Ovary (tissue), 9 donors: ENCODE measurements around the gene CENPP. TPM values are rescaled to one million over a fixed set of nuclear protein-coding genes. Genes with fewer than 3 reads are reported as not detected.
"Not testable (repeated sequence)": the region's sequence is repeated elsewhere in the genome, so short reads cannot be mapped to it uniquely, and the experiment has no call there.

ENCODE experiments used
- DNase-seq, 5 donors: peaks; one replicate each; pipeline ENCODE4 v3.0.0-alpha.2; 2019 to 2020
- H3K27ac ChIP-seq, 2 donors: fragments of 200-600 bp; one replicate each; pipeline versions ENCODE4 v1.5.1 to v1.8.0; 2019 to 2022
- H3K27me3 ChIP-seq: fragments of 200-600 bp; one replicate; pipeline ENCODE4 v1.8.0; 2022
- H3K36me3 ChIP-seq: fragments of 200-600 bp; sonication (generic); one replicate; pipeline ENCODE4 v1.5.1; 2019
- H3K4me1 ChIP-seq: one replicate; pipeline ENCODE4 v1.8.1; 2013; ENCODE audit warnings: mild to moderate bottlenecking, moderate library complexity; ENCODE audit not compliant: insufficient read depth
- H3K4me3 ChIP-seq: fragments of 200-600 bp; sonication (generic); one replicate; pipeline ENCODE4 v1.5.1; 2017
- H3K9me3 ChIP-seq, 2 donors: fragments of 200-600 bp in 1 of 2; sonication (generic) in 1 of 2; one replicate each; pipeline versions ENCODE4 v1.5.1 to v1.8.1; 2013 to 2019; ENCODE audit warnings: mild to moderate bottlenecking in 1 of 2, moderate library complexity in 1 of 2
- CTCF ChIP-seq, 3 donors: fragments of 450-650 bp in 2 of 3; fragments of 200-600 bp in 1 of 3; IDR thresholded peaks; one replicate each; pipeline versions ENCODE4 v1.5.1 to v1.8.0; 2016 to 2022; ENCODE audit warnings: antibody characterized with exemption in 3 of 3, mild to moderate bottlenecking in 1 of 3
- EP300 ChIP-seq: sonication (generic); formaldehyde crosslinking; IDR thresholded peaks from one replicate; pipeline ENCODE4 v1.6.1; 2017; ENCODE audit warnings: antibody characterized with exemption
- POLR2A ChIP-seq: fragments of 450-650 bp; IDR thresholded peaks from one replicate; pipeline ENCODE4 v1.6.1; 2017; ENCODE audit warnings: antibody characterized with exemption, mild to moderate bottlenecking, moderate library complexity
- WGBS, 3 donors: extraction: QIAGEN DNeasy Blood & Tissue Kit in 1 of 3; methylation state at CpG; one replicate each; pipeline versions ENCODE4 v1.1.5 to v1.1.7; 2013 to 2017; 5-methylcytosine and 5-hydroxymethylcytosine counted together
- intact Hi-C, 4 donors: fragments of 100-400 bp; cut with DNase I; formaldehyde crosslinking; loops; one replicate each; pipeline versions ENCODE4 v1.11.0 to v1.15.1; 2022 to 2023
- polyA plus RNA-seq, 2 donors: library from polyadenylated mRNA; stranded (reverse); fragments of 200-250 nt in 1 of 2; fragments of 350-450 nt in 1 of 2; fragmentation: Illumina TruSeq in 1 of 2; extraction: RNeasy Lipid Tissue Mini Kit (QIAGEN cat#74804) in 1 of 2; gene quantifications; one replicate each; pipeline ENCODE4 v1.2.3, GENCODE V29; 2013 to 2014
- total RNA-seq, 7 donors: library from RNA; depleted of rRNA in 2 of 7; stranded (reverse); fragments of >200 nt in 2 of 7; fragmentation: NEBNext Ultra II Directional in 3 of 7; extraction: Animal tissue kit (Norgen Biotek cat#: 25700) in 3 of 7; gene quantifications; one replicate each; pipeline versions ENCODE4 v1.1.0 to v1.2.4, GENCODE V29; 2016 to 2023
- donor health status: DM: no; HTN: no; CAD: no; lungs with moderate emphysema.
- donor health status: DM: no; HTN: no; CAD: no.
- donor health status: Bipolar disorder and iron deficiency.
- donor health status: DM: yes; HTN: yes; CAD: no.
- donor health status: DM: no; HTN: no; CAD: no.
- donor health status: DM: yes; HTN: yes; CAD: no.

CENPP gene
- total and polyA plus RNA-seq, 9 donors = 1.4 to 9.5 (median 5.8) TPM

DNA sequence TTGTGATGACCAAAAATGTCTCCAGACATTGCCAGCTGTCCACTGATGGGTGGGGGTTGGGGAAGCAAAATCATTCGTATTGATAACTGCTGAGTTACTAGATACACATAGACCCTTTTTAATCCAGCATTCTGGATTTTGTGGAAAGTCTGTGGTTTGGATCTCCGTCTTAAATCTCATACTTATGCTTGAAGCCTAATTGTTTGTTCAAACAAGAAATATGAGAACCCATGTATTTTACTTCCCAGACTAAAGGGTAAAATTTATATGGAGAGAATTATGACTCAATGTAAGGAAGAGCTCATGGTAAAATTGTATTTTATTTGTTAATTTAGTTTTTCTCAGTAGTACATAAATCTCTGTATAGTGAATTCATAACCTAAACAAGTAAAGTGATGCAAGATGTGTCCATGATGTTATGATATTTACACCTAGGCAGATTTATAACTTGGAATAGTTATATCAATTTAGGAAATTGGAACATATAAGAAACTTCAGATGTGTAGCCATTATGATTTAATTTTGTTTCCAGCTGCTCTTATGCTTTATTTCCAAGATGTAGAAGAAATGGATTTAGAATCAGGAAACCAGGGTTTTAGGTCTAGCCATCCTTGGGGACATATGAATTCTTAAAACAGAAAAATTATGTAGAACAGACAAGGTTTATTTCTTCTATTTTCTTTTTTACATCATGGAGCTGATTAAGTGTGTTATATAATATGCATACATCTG is 83.2 kb downstream of the CENPP start:
- DNase-seq = no peak
- TF ChIP-seq CTCF (IDR thresholded peaks at IDR 0.05) (no peak), POLR2A (no peak), EP300 (no peak)
- Histone ChIP-seq H3K27ac (no peak overlapping the region), H3K4me1 (peaks cover 7% of the 10 kb centered on the region), H3K4me3 (no peak overlapping the region), H3K27me3 (no peaks in the 10 kb centered on the region), H3K36me3 (no peaks in the 10 kb centered on the region), H3K9me3 (no peaks in the 10 kb centered on the region)
- WGBS, 3 donors = 88 to 94% (median 89%) methylated on average over 2 of the region's 2 CpGs
- intact Hi-C loops = no loop called here

DNA sequence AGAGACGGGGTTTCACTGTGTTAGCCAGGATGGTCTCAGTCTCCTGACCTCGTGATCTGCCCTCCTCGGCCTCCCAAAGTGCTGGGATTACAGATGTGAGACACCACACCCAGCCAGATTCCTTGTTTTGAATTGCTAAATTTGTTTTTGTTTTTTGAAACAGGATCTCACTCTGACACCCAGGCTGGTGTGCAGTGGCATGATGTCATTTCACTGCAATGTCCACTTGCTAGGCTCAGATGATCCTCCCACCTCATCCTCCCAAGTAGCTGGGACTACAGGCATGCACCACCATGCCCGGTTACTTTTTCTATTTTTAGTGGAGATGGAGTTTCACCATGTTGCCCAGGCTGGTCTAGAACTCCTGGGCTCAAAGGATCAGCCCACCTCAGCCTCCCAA is 85.4 kb downstream of the CENPP start:
- H3K4me1 ChIP-seq, H3K27me3 ChIP-seq, H3K36me3 ChIP-seq, H3K4me3 ChIP-seq, H3K9me3 ChIP-seq, intact Hi-C loops, DNase-seq, H3K27ac ChIP-seq: not testable (repeated sequence)
- WGBS, 3 donors = 61 to 68% (median 66%) methylated on average over 4 of the region's 4 CpGs

GRCh38 chr9:92414566-92414965 is 88.8 kb downstream of the CENPP start:
- WGBS, 3 donors = 71 to 79% (median 71%) methylated on average over 1 of the region's 1 CpG
- Histone ChIP-seq H3K9me3 (no peaks in the 10 kb centered on the region), H3K4me1 (peaks cover 7% of the 10 kb centered on the region), H3K36me3 (no peaks in the 10 kb centered on the region), H3K4me3 (no peak overlapping the region), H3K27me3 (no peaks in the 10 kb centered on the region), H3K27ac (no peak overlapping the region)
- no peak for DNase-seq
- intact Hi-C loops = no loop called here
- TF ChIP-seq EP300 = no peak
- TF ChIP-seq CTCF (IDR thresholded peaks at IDR 0.05) = no peak
- no peak for TF ChIP-seq POLR2A

- H3K4me1 ChIP-seq = peaks cover 8% of the 10 kb centered on the region
- 16 to 30% (median 29%) methylated on average over 2 of the region's 2 CpGs for WGBS, 3 donors
- intact Hi-C loops = no loop called here
- no peaks in the 10 kb centered on the region for H3K27me3 ChIP-seq
- H3K36me3 ChIP-seq = no peaks in the 10 kb centered on the region
- no peaks in the 10 kb centered on the region for H3K9me3 ChIP-seq
- H3K27ac ChIP-seq = no peak overlapping the region
- peak overlapping the region; percentile 13 for H3K4me3 ChIP-seq
- TF ChIP-seq CTCF (IDR thresholded peaks at IDR 0.05) = no peak
- TF ChIP-seq EP300 = no peak
- no peak for TF ChIP-seq POLR2A
- no peak for DNase-seq
These were observed 97.0 kb downstream of the CENPP start for GRCh38 chr9:92422611-92423338.

- H3K4me1 ChIP-seq = peaks cover 8% of the 10 kb centered on the region
- intact Hi-C loops = no loop called here
- 24 to 39% (median 35%) methylated on average over 2 of the region's 2 CpGs for WGBS, 3 donors
- TF ChIP-seq CTCF (IDR thresholded peaks at IDR 0.05) (no peak), EP300 (no peak), POLR2A (no peak)
- H3K27ac ChIP-seq = no peak overlapping the region
- no peaks in the 10 kb centered on the region for H3K27me3 ChIP-seq
- DNase-seq = no peak
- no peaks in the 10 kb centered on the region for H3K36me3 ChIP-seq
- peak overlapping the region; percentile 13 for H3K4me3 ChIP-seq
- H3K9me3 ChIP-seq = no peaks in the 10 kb centered on the region
These were observed 97.9 kb downstream of the CENPP start for GRCh38 chr9:92423612-92424011.
